ENCODE measurements around the gene LRIG3. TPM values are rescaled to one million over a fixed set of nuclear protein-coding genes. Genes with fewer than 3 reads are reported as not detected.
"Not testable (repeated sequence)": the region's sequence is repeated elsewhere in the genome, so short reads cannot be mapped to it uniquely, and the experiment has no call there.

The LRIG3 gene
- total RNA-seq, 6 experiments from 2014 or later = 6.1 to 11.0 (median 6.8) TPM

- no peaks in the 10 kb centered on the region; the same call in 1 of the 2 replicates for H3K27me3 Mint-ChIP-seq (ENCODE audit: insufficient read depth)
These were observed 37.0 kb upstream of the LRIG3 start for GRCh38 chr12:58957298-58957697.

DNA sequence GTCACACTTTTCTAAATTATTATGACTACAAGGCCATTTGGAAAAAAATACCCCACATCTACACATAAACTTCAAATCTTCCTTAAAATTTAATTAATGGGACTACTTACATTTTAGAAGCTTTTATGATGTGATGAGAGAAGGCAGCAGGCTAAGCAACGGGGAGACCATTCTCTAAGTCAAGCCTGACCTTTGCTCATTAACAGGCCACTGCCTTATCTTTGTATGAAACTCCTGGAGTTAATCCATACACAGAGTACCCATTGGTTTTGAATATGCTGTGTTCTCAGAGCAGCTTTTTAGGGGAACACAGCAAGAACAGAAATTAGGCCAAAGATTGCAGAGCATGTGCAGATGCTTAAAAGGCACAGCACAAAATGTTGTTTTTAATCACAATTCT is 35.5 kb upstream of the LRIG3 start:
- H3K9me3 Mint-ChIP-seq = no peaks in the 10 kb centered on the region
- no peak overlapping the region for H3K4me3 Mint-ChIP-seq
- no peaks in the 10 kb centered on the region for H3K36me3 Mint-ChIP-seq (ENCODE audit: low read depth)

More at GRCh38 chr12:58957298-58957697, 37.0 kb upstream of the LRIG3 start:
- Mint-ChIP-seq H3K27ac (no peak overlapping the region), H3K36me3 (ENCODE audit: low read depth) (no peaks in the 10 kb centered on the region), H3K4me1 (ENCODE audit: low read depth) (peaks cover 5% of the 10 kb centered on the region; the same call in 1 of the 2 replicates), H3K4me3 (no peak overlapping the region), H3K9me3 (no peaks in the 10 kb centered on the region)
- no peak for DNase-seq
- TF ChIP-seq, protein P1, sequence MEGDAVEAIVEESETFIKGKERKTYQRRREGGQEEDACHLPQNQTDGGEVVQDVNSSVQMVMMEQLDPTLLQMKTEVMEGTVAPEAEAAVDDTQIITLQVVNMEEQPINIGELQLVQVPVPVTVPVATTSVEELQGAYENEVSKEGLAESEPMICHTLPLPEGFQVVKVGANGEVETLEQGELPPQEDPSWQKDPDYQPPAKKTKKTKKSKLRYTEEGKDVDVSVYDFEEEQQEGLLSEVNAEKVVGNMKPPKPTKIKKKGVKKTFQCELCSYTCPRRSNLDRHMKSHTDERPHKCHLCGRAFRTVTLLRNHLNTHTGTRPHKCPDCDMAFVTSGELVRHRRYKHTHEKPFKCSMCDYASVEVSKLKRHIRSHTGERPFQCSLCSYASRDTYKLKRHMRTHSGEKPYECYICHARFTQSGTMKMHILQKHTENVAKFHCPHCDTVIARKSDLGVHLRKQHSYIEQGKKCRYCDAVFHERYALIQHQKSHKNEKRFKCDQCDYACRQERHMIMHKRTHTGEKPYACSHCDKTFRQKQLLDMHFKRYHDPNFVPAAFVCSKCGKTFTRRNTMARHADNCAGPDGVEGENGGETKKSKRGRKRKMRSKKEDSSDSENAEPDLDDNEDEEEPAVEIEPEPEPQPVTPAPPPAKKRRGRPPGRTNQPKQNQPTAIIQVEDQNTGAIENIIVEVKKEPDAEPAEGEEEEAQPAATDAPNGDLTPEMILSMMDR (IDR thresholded peaks at IDR 0.05) = no peak

GRCh38 chr12:58954002-58954401 is 33.7 kb upstream of the LRIG3 start:
- H3K4me1 Mint-ChIP-seq (ENCODE audit: low read depth) = no peaks in the 10 kb centered on the region
- H3K4me3 Mint-ChIP-seq = no peak overlapping the region
- TF ChIP-seq, protein P1 (IDR thresholded peaks at IDR 0.05) = no peak
- H3K9me3 Mint-ChIP-seq = no peaks in the 10 kb centered on the region
- no peaks in the 10 kb centered on the region for H3K36me3 Mint-ChIP-seq (ENCODE audit: low read depth)
- H3K27ac Mint-ChIP-seq = no peak overlapping the region
- H3K27me3 Mint-ChIP-seq (ENCODE audit: insufficient read depth) = no peaks in the 10 kb centered on the region; the same call in 1 of the 2 replicates
- DNase-seq = no peak

More for the DNA sequence above, 35.5 kb upstream of the LRIG3 start:
- Mint-ChIP-seq H3K27ac (no peak overlapping the region), H3K4me1 (ENCODE audit: low read depth) (no peaks in the 10 kb centered on the region), H3K27me3 (ENCODE audit: insufficient read depth) (no peaks in the 10 kb centered on the region)
- no peak for DNase-seq
- TF ChIP-seq, protein P1 (IDR thresholded peaks at IDR 0.05) = no peak

DNA sequence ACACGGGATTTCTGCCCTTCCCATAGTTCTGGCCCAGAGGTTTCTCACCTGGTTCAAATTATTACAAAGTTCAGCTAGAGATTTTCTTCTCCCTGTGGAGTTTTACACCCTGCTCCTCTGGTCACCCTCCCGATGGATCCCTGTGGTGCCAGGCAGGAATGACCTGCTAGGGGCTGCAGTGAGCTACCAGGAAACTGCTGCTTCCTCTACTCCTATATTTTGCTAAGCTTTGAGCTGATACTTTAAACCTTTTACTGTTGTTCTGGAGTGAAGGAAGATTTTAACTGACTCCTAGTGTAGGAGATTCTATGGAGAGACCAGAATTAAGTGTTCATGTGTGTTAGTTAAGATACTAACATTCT is 30.4 kb upstream of the LRIG3 start:
- H3K4me1 Mint-ChIP-seq (ENCODE audit: low read depth) = no peaks in the 10 kb centered on the region
- TF ChIP-seq, protein P1 (IDR thresholded peaks at IDR 0.05) = no peak

DNA sequence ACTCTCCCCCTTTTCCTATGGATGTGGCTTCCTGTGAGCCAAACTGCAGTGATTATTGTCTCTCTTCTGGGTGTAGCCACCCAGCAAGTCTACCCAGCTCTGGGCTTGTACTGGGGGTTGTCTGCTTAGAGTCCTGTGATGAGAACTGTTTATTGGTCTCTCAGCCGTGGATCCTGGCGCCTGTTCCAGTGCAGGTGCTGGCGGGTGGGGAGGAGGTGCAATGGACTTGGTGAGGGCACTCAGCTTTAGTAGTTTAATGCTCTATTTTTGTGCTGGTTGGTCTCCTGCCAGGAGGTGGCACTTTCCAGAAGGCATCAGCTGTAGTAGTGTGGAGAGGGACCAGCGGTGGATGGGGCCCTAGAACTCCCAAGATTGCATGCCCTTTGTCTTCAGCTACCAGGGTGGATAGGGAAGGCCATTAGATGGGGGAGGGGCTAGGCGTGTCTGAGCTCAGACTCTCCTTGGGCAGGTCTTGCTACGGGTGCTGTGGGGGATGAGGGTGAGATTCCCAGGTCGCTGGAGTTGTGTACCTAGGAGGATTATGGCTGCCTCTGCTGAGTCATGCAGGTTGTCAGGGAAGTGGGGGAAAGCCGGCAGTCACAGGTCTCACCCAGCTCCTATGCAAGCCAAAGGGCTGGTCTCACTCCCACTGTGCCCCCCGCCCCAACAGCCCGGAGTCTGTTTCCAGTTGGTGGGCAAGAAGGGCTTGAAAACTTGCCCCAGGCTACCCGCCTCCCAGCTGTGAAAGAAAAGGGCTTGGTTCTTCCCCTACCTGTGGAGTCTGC is 29.8 kb upstream of the LRIG3 start:
- not testable (repeated sequence) for H3K4me1 Mint-ChIP-seq (ENCODE audit: low read depth); H3K4me3 Mint-ChIP-seq

More for the DNA sequence above, 30.4 kb upstream of the LRIG3 start:
- Mint-ChIP-seq H3K9me3 (no peaks in the 10 kb centered on the region; the same call in 1 of the 2 replicates), H3K27ac (no peak overlapping the region), H3K36me3 (ENCODE audit: low read depth) (no peaks in the 10 kb centered on the region), H3K4me3 (no peak overlapping the region), H3K27me3 (ENCODE audit: insufficient read depth) (peaks cover 8% of the 10 kb centered on the region)
- DNase-seq = no peak

GRCh38 chr12:58943079-58943478 is 22.8 kb upstream of the LRIG3 start:
- no peak overlapping the region for H3K27ac Mint-ChIP-seq
- TF ChIP-seq, protein P1 (IDR thresholded peaks at IDR 0.05) = no peak
- peaks cover 5% of the 10 kb centered on the region; the same call in 1 of the 2 replicates for H3K27me3 Mint-ChIP-seq (ENCODE audit: insufficient read depth)
- H3K4me1 Mint-ChIP-seq (ENCODE audit: low read depth) = no peaks in the 10 kb centered on the region
- no peak overlapping the region for H3K4me3 Mint-ChIP-seq
- H3K9me3 Mint-ChIP-seq = no peaks in the 10 kb centered on the region; the same call in 1 of the 2 replicates
- H3K36me3 Mint-ChIP-seq (ENCODE audit: low read depth) = no peaks in the 10 kb centered on the region
- no peak for DNase-seq

More for the DNA sequence above, 29.8 kb upstream of the LRIG3 start:
- DNase-seq; H3K9me3 Mint-ChIP-seq; H3K27me3 Mint-ChIP-seq (ENCODE audit: insufficient read depth); H3K27ac Mint-ChIP-seq; H3K36me3 Mint-ChIP-seq (ENCODE audit: low read depth): not testable (repeated sequence)

Data from HFFc6 (cell line).